Purkinje cell (primary cell): Measurements from ENCODE around the gene IFT88. TPM values are rescaled to one million over a fixed set of nuclear protein-coding genes. Genes with fewer than 3 reads are reported as not detected.

ENCODE experiments used
- polyA plus RNA-seq: library from polyadenylated mRNA; unstranded; fragments of >200 nt; fragmentation: Nextera tagmentation; gene quantifications from 2 replicates; pipeline ENCODE4 v1.2.1, GENCODE V29; 2014

Gene IFT88
- polyA plus RNA-seq, result 17.6 and 23.3 TPM in 2 replicates

GRCh38 chr13:20566898-20567874 lies at the start of gene IFT88:
IFT88 (plus strand) TSS chr13:20567157; CDS start chr13:20574386, 7,229 bp downstream.

GRCh38 chr13:20525601-20526544 lies 41.1 kb upstream of the IFT88 start, which contains the start of gene CRYL1:
CRYL1 (minus strand) TSS chr13:20525857; CDS start chr13:20525794, 63 bp downstream.

GRCh38 chr13:20702915-20703779 lies 136.2 kb downstream of the IFT88 start, which contains the start of gene IL17D:
IL17D (plus strand) TSS chr13:20703699; CDS start chr13:20704002, 303 bp downstream.

Other genes with a start within 250 kb of the IFT88 start
- gene CRYL1, start 41.3 kb upstream of the IFT88 start, polyA plus RNA-seq, result 3.5 and 7.0 TPM in 2 replicates
- gene IL17D, start 136.5 kb downstream of the IFT88 start, polyA plus RNA-seq, result 28.4 and 32.8 TPM in 2 replicates
- 88.6 and 93.4 TPM in 2 replicates for gene EEF1AKMT1, start 206.8 kb downstream of the IFT88 start, polyA plus RNA-seq